ENCODE data around the gene HINT3.

HINT3 gene

GRCh38 chr6:125981571-125982185 lies 25.1 kb downstream of the HINT3 start:
- Histone ChIP-seq H3K9ac (no peak overlapping the region), H3K4me1 (peaks cover 4 to 22% (median 12%) of the 10 kb centered on the region in 10 experiments; a peak in 16 of 20 replicates), H3K4me2 (peak overlapping the region in 3 of 11 experiments; percentile 4 to 20 (median 13); a peak in 3 of 22 replicates), H3K27me3 (no peaks in the 10 kb centered on the region), H4K20me1 (no peaks in the 10 kb centered on the region), H3K27ac (peak overlapping the region in 2 of 11 experiments; percentile 4 to 42; a peak in 2 of 22 replicates), H3K9me3 (replicated peaks in 1 of 11) (no peaks in the 10 kb centered on the region), H3K36me3 (peaks cover 0 to 34% (median 0%) of the 10 kb centered on the region in 11 experiments; a peak in 4 of 22 replicates), H3K4me3 (no peak overlapping the region)
- TF ChIP-seq Cebpa-rat (IDR thresholded peaks at IDR 0.05), result no peak

GRCh38 chr6:125983246-125983945 lies 26.8 kb downstream of the HINT3 start:
- H3K36me3 ChIP-seq, result peaks cover 0 to 28% (median 0%) of the 10 kb centered on the region in 11 experiments; a peak in 2 of 22 replicates
- H3K27me3 ChIP-seq, result no peaks in the 10 kb centered on the region
- peaks cover 10 to 32% (median 21%) of the 10 kb centered on the region in 10 experiments; a peak in 19 of 20 replicates for H3K4me1 ChIP-seq
- H3K27ac ChIP-seq, result no peak overlapping the region
- no peak for TF ChIP-seq Cebpa-rat (IDR thresholded peaks at IDR 0.05)
- no peaks in the 10 kb centered on the region for H3K9me3 ChIP-seq (replicated peaks in 1 of 11)
- no peak overlapping the region for H3K4me3 ChIP-seq
- no peak overlapping the region for H3K9ac ChIP-seq
- H3K4me2 ChIP-seq, result no peak overlapping the region
- no peaks in the 10 kb centered on the region for H4K20me1 ChIP-seq

GRCh38 chr6:125984311-125984710 lies 27.7 kb downstream of the HINT3 start:
- Histone ChIP-seq H4K20me1 (no peaks in the 10 kb centered on the region), H3K9me3 (replicated peaks in 1 of 11) (no peaks in the 10 kb centered on the region), H3K4me1 (peaks cover 10 to 37% (median 21%) of the 10 kb centered on the region in 10 experiments; a peak in 19 of 20 replicates), H3K4me2 (no peak overlapping the region), H3K9ac (no peak overlapping the region), H3K4me3 (no peak overlapping the region), H3K27me3 (no peaks in the 10 kb centered on the region), H3K36me3 (peaks cover 0 to 19% (median 0%) of the 10 kb centered on the region in 11 experiments; a peak in 2 of 22 replicates), H3K27ac (no peak overlapping the region)
- TF ChIP-seq Cebpa-rat (IDR thresholded peaks at IDR 0.05), result no peak

- H3K4me3 ChIP-seq, result peak overlapping the region; percentile 68 to 96 (median 78)
- H3K36me3 ChIP-seq, result peaks cover 0 to 12% (median 0%) of the 10 kb centered on the region in 11 experiments; a peak in 2 of 22 replicates
- TF ChIP-seq Cebpa-rat (IDR thresholded peaks at IDR 0.05), result no peak
- H3K27me3 ChIP-seq, result no peaks in the 10 kb centered on the region
- H3K9me3 ChIP-seq (replicated peaks in 1 of 11), result no peaks in the 10 kb centered on the region
- peak overlapping the region in 7 of 11 experiments; percentile 78 to 85 (median 79); a peak in 7 of 22 replicates for H3K9ac ChIP-seq
- H4K20me1 ChIP-seq, result no peaks in the 10 kb centered on the region
- peaks cover 10 to 39% (median 21%) of the 10 kb centered on the region in 10 experiments; a peak in 19 of 20 replicates for H3K4me1 ChIP-seq
- H3K4me2 ChIP-seq, result peak overlapping the region; percentile 70 to 90 (median 78)
- H3K27ac ChIP-seq, result peak overlapping the region in 4 of 11 experiments; percentile 73 to 78 (median 77); a peak in 6 of 22 replicates
Observed at GRCh38 chr6:125985522-125985921, 29.0 kb downstream of the HINT3 start.

- Histone ChIP-seq H3K27me3 (no peaks in the 10 kb centered on the region), H3K27ac (peak overlapping the region; percentile 61 to 79 (median 76); a peak in 21 of 22 replicates)
- no peak for TF ChIP-seq Cebpa-rat (IDR thresholded peaks at IDR 0.05)
Observed at GRCh38 chr6:125985979-125986300, 29.4 kb downstream of the HINT3 start.

GRCh38 chr6:125986301-125987025 lies 29.9 kb downstream of the HINT3 start, which contains the start of gene TRMT11:
Gene TRMT11 (plus strand): TSS chr6:125986540. CDS start chr6:125986551, 11 bp downstream.
- Histone ChIP-seq H3K27me3 (no peaks in the 10 kb centered on the region), H3K9ac (peak within 1 kb of the TSS; percentile 63 to 85 (median 79)), H3K4me1 (peaks cover 10 to 30% (median 18%) of the 10 kb centered on the region in 10 experiments; a peak in 19 of 20 replicates), H3K4me3 (peak within 1 kb of the TSS; percentile 68 to 96 (median 78)), H3K9me3 (replicated peaks in 1 of 11) (no peaks in the 10 kb centered on the region), H3K36me3 (peaks cover 0 to 6% (median 0%) of the 10 kb centered on the region in 11 experiments; a peak in 2 of 22 replicates), H4K20me1 (peaks cover 0 to 5% (median 0%) of the 10 kb centered on the region in 11 experiments; a peak in 1 of 22 replicates), H3K4me2 (peak within 1 kb of the TSS; percentile 70 to 90 (median 78)), H3K27ac (peak within 1 kb of the TSS; percentile 61 to 79 (median 76); a peak in 21 of 22 replicates)
- no peak for TF ChIP-seq Cebpa-rat (IDR thresholded peaks at IDR 0.05)

More at GRCh38 chr6:125985979-125986300, 29.4 kb downstream of the HINT3 start:
- peaks cover 0 to 9% (median 0%) of the 10 kb centered on the region in 11 experiments; a peak in 2 of 22 replicates for H3K36me3 ChIP-seq
- no peaks in the 10 kb centered on the region; a peak in 1 of 22 replicates for H4K20me1 ChIP-seq
- H3K4me1 ChIP-seq, result peaks cover 10 to 35% (median 21%) of the 10 kb centered on the region in 10 experiments; a peak in 19 of 20 replicates
- H3K4me2 ChIP-seq, result peak overlapping the region; percentile 70 to 90 (median 78)
- H3K9me3 ChIP-seq (replicated peaks in 1 of 11), result no peaks in the 10 kb centered on the region
- H3K4me3 ChIP-seq, result peak overlapping the region; percentile 68 to 96 (median 78)
- peak overlapping the region; percentile 63 to 85 (median 79) for H3K9ac ChIP-seq

- Histone ChIP-seq H3K27ac (peak overlapping the region in 8 of 11 experiments; percentile 61 to 79 (median 76); a peak in 10 of 22 replicates), H3K4me3 (peak overlapping the region; percentile 68 to 96 (median 78)), H3K27me3 (no peaks in the 10 kb centered on the region), H3K9me3 (replicated peaks in 1 of 11) (no peaks in the 10 kb centered on the region), H3K4me2 (peak overlapping the region; percentile 70 to 90 (median 78)), H3K4me1 (peaks cover 10 to 27% (median 17%) of the 10 kb centered on the region in 10 experiments; a peak in 19 of 20 replicates), H3K9ac (peak overlapping the region; percentile 63 to 85 (median 79); a peak in 21 of 22 replicates), H3K36me3 (0 out of 22 replicates have a peak, but pooled peaks cover 0 to under 1% (median 0%) of the 10 kb centered on the region in 11 experiments), H4K20me1 (peaks cover 0 to 5% (median 0%) of the 10 kb centered on the region in 11 experiments; a peak in 3 of 22 replicates)
- TF ChIP-seq Cebpa-rat (IDR thresholded peaks at IDR 0.05), result no peak
Observed at GRCh38 chr6:125987026-125987617, 30.6 kb downstream of the HINT3 start.

GRCh38 chr6:125988280-125988679 lies 31.7 kb downstream of the HINT3 start:
- TF ChIP-seq Cebpa-rat (IDR thresholded peaks at IDR 0.05), result no peak
- H3K27ac ChIP-seq, result no peak overlapping the region
- H3K4me1 ChIP-seq, result peaks cover 10 to 27% (median 17%) of the 10 kb centered on the region in 10 experiments; a peak in 19 of 20 replicates
- H3K4me3 ChIP-seq, result no peak overlapping the region
- no peaks in the 10 kb centered on the region for H3K9me3 ChIP-seq (replicated peaks in 1 of 11)
- peaks cover 0 to 14% (median 0%) of the 10 kb centered on the region in 11 experiments; a peak in 4 of 22 replicates for H4K20me1 ChIP-seq
- H3K27me3 ChIP-seq, result no peaks in the 10 kb centered on the region
- H3K4me2 ChIP-seq, result peak overlapping the region in 8 of 11 experiments; percentile 2 to 86 (median 79); a peak in 4 of 22 replicates
- H3K36me3 ChIP-seq, result no peaks in the 10 kb centered on the region
- no peak overlapping the region for H3K9ac ChIP-seq

All from BLaER1 treated with 17β-estradiol and CSF1 and Interleukin-3, amounts not matched to agents 10 nM and 100 nM (cell line).